CD4-positive, alpha-beta T cell treated with Interferon gamma for 1 hour (primary cell): Measurements from ENCODE around the gene PROSER3.

Experiments
- DNase-seq: peaks from one replicate; pipeline ENCODE4 v3.0.0-alpha.2; 2020

The PROSER3 gene

GRCh38 chr19:35739275-35740107 lies 18.5 kb upstream of the PROSER3 start:
- no peak for DNase-seq

- no peak for DNase-seq
Observed at GRCh38 chr19:35740108-35740422, 17.9 kb upstream of the PROSER3 start.

- DNase-seq = peak; percentile 95
Observed at GRCh38 chr19:35740423-35741202, 17.4 kb upstream of the PROSER3 start.

- DNase-seq = no peak
Observed at GRCh38 chr19:35741203-35741515, 16.8 kb upstream of the PROSER3 start.

- peak; percentile 77 for DNase-seq
Observed at GRCh38 chr19:35742121-35742724, 15.8 kb upstream of the PROSER3 start, which contains the start of gene IGFLR1. IGFLR1 (minus strand) TSS chr19:35742452; CDS start chr19:35741180, 1,272 bp downstream.

- DNase-seq = no peak
Observed at GRCh38 chr19:35743640-35744429, 14.1 kb upstream of the PROSER3 start.

GRCh38 chr19:35744430-35745327 lies 13.3 kb upstream of the PROSER3 start:
- peak; percentile 94 for DNase-seq

- DNase-seq = peak; percentile 100
Observed at GRCh38 chr19:35745328-35746086, 12.5 kb upstream of the PROSER3 start, which contains the start of the genes PSENEN and U2AF1L4. PSENEN (plus strand) TSS chr19:35745651; CDS start chr19:35745931, 280 bp downstream. U2AF1L4 (minus strand) TSS chr19:35745418; CDS start chr19:35745391, 27 bp downstream.

- DNase-seq = no peak
Observed at GRCh38 chr19:35746087-35746462, 11.9 kb upstream of the PROSER3 start.

GRCh38 chr19:35746531-35746930 lies 11.4 kb upstream of the PROSER3 start:
- no peak for DNase-seq

- peak; percentile 99 for DNase-seq
Observed at GRCh38 chr19:35748106-35749020, 9.6 kb upstream of the PROSER3 start, which contains the start of gene LIN37. LIN37 (plus strand) TSS chr19:35748576; CDS start chr19:35748725, 149 bp downstream.

GRCh38 chr19:35750167-35750566 lies 7.8 kb upstream of the PROSER3 start:
- DNase-seq = no peak

GRCh38 chr19:35751839-35752745 lies 5.9 kb upstream of the PROSER3 start:
- DNase-seq = no peak

- no peak for DNase-seq
Observed at GRCh38 chr19:35752746-35753350, 5.1 kb upstream of the PROSER3 start.

- DNase-seq = no peak
Observed at GRCh38 chr19:35753634-35754369, 4.2 kb upstream of the PROSER3 start.

- DNase-seq = no peak
Observed at GRCh38 chr19:35754370-35755130, 3.4 kb upstream of the PROSER3 start.

GRCh38 chr19:35755131-35755549 lies 2.8 kb upstream of the PROSER3 start:
- no peak for DNase-seq
